Cerebellar cortex (tissue), 1 donor: ENCODE measurements around the gene KCNQ1.

ENCODE experiments used
- DNase-seq: peaks from one replicate; pipeline ENCODE4 v3.0.0-alpha.2; 2015; ENCODE audit warnings: low spot score

The KCNQ1 gene

GRCh38 chr11:2651054-2651617 lies 206.3 kb downstream of the KCNQ1 start:
- no peak for DNase-seq

GRCh38 chr11:2651826-2652271 lies 207.0 kb downstream of the KCNQ1 start:
- no peak for DNase-seq

- DNase-seq, result no peak
Observed at GRCh38 chr11:2652333-2653197, 207.8 kb downstream of the KCNQ1 start.

- DNase-seq, result no peak
Observed at GRCh38 chr11:2653198-2653551, 208.4 kb downstream of the KCNQ1 start.

- no peak for DNase-seq
Observed at GRCh38 chr11:2653930-2654739, 209.3 kb downstream of the KCNQ1 start.

GRCh38 chr11:2655016-2655719 lies 210.4 kb downstream of the KCNQ1 start:
- no peak for DNase-seq

- no peak for DNase-seq
Observed at GRCh38 chr11:2655834-2656622, 211.2 kb downstream of the KCNQ1 start.

- DNase-seq, result no peak
Observed at GRCh38 chr11:2656859-2657258, 212.1 kb downstream of the KCNQ1 start.

GRCh38 chr11:2657697-2658284 lies 213.0 kb downstream of the KCNQ1 start:
- no peak for DNase-seq

GRCh38 chr11:2660357-2660939 lies 215.6 kb downstream of the KCNQ1 start:
- no peak for DNase-seq

GRCh38 chr11:2661173-2662023 lies 216.6 kb downstream of the KCNQ1 start:
- DNase-seq, result no peak

- DNase-seq, result no peak
Observed at GRCh38 chr11:2662024-2662312, 217.2 kb downstream of the KCNQ1 start.

- DNase-seq, result no peak
Observed at GRCh38 chr11:2662430-2663299, 217.9 kb downstream of the KCNQ1 start.

- DNase-seq, result no peak
Observed at GRCh38 chr11:2663506-2663905, 218.7 kb downstream of the KCNQ1 start.

GRCh38 chr11:2663915-2664314 lies 219.1 kb downstream of the KCNQ1 start:
- no peak for DNase-seq

GRCh38 chr11:2664376-2664775 lies 219.6 kb downstream of the KCNQ1 start:
- no peak for DNase-seq

GRCh38 chr11:2664791-2665525 lies 220.2 kb downstream of the KCNQ1 start:
- no peak for DNase-seq
